ENCODE results near the gene STEAP3. TPM values are rescaled to one million over a fixed set of nuclear protein-coding genes. Genes with fewer than 3 reads are reported as not detected.
"Not testable (repeated sequence)": the region's sequence is repeated elsewhere in the genome, so short reads cannot be mapped to it uniquely, and the experiment has no call there.

STEAP3 gene
- total RNA-seq, 1 experiment from 2014 or later = 3.4 TPM

DNA sequence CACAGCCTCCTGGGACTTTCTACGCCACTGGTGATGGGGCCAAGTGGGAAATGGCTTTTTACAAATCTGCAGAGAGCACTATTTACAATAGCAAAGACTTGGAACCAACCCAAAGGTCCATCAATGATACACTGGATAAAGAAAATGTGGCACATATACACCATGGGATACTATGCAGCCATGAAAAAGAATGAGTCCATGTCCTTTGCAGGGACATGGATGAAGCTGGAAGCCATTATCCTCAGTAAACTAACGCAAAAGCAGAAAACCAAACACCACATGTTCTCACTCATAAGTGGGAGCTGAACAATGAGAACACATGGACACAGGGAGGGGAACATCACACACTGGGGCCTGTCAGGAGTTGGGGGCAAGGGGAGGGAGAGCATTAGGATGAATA is 54.8 kb downstream of the STEAP3 start:
- in situ Hi-C loops (cut with HindIII; ENCODE audit: low pct_unique_long_range_greater_than_20kb, low sequenced_read_pairs) = not testable (repeated sequence)

DNA sequence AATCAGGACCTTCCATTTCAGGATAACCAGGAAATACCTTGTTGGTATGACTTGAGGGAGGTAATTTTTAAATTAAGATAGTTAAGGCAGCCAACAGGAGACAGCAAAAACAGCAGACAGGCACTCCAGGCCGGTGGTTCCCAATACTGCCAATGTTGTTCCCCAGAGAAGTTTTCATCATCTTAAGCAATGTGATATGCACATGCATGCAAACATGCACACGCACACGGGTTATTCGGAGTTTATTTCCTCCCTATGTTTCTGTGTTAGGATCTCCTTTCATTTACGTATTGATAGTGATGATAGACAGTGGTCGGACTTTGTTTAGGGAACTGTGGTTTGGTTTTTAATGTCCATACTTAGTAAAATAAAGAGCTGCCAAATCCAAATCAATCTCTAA is 55.3 kb downstream of the STEAP3 start:
- DNase-seq (ENCODE audit: low read depth) = no peak
- in situ Hi-C loops (cut with HindIII; ENCODE audit: low pct_unique_long_range_greater_than_20kb, low sequenced_read_pairs) = no loop called here

More for the DNA sequence above, 54.8 kb downstream of the STEAP3 start:
- DNase-seq (ENCODE audit: low read depth) = not testable (repeated sequence)

DNA sequence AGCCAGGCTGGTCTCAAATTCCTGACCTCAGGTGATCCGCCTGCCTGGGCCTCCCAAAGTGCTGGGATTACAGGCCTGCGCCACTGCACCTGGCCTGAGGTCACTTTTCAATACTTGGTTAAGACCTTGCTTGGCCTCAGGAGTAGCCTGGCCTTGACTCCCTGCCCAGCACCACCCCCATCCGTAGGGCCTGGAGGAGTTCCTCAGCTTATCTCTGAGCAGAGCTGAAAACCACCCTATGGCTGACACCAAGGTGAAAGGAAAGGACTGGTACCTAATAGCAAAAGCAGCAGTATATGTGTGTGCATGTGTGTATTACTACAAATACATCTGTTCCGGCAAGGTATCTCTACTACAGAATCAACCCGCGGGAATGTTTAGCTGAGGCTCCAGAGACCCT is 56.0 kb downstream of the STEAP3 start:
- in situ Hi-C loops (cut with HindIII; ENCODE audit: low pct_unique_long_range_greater_than_20kb, low sequenced_read_pairs) = no loop called here

DNA sequence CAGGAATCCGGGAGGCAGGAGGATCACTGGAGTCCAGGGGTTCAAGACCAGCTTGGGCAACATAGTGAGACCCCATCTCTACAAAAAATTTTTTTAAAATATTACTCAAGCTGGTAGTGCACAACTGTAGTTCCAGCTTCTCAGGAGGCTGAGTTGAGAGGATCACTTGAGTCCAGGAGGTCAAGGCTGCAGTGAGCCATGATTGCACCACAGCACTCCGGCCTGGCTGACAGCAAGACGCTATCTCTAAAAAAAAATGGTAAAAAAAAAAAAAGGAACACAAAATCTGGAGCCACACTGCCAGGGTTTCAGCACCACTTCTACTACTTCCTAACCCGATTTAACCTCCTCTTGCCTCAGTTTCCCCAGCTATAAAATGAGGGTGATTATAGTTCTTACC is 57.0 kb downstream of the STEAP3 start:
- in situ Hi-C loops (cut with HindIII; ENCODE audit: low pct_unique_long_range_greater_than_20kb, low sequenced_read_pairs) = no loop called here
- no peak for DNase-seq (ENCODE audit: low read depth)

More for the DNA sequence above, 56.0 kb downstream of the STEAP3 start:
- DNase-seq (ENCODE audit: low read depth) = no peak

DNA sequence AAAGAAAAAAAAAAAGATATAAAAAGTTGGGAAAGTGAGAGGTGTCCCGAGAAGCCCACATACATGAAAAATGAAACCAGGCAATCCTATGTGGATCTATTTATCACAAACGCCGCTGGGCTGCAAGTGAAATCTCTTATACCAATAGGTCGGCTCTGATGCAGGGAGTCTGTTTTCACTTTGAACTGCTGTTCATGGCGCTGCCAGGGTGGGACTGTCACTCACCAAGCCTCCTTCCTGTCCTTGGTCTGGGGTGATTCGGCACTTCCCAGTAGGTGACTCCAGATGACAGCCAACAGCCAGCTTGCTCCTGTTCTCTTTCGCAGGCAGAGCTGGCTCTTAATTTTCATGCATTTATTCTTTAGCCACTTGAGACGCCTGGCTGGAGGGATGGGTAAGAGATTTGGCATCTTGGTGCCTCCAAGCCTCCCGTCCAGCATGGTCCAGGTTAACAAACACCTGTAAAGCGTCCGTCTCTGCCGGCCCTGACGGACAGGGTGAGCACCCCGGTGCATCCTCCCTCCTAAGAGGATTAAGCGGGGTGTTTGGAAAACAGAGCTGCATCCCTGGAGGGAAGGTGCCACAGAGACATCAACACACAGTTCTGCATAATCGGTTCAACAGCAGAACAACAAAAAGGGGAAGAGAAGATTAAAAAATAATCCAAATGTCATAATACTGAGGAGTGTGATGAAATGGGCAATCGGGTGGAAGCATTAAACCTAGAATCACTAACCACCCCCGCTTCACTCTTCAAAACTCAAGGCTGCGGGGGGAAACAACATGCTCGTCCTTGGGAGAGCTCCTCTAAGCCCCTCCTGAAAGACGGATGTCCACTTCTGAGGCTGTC is 58.7 kb downstream of the STEAP3 start:
- in situ Hi-C loops (cut with HindIII; ENCODE audit: low pct_unique_long_range_greater_than_20kb, low sequenced_read_pairs) = no loop called here
- DNase-seq (ENCODE audit: low read depth) = no peak

DNA sequence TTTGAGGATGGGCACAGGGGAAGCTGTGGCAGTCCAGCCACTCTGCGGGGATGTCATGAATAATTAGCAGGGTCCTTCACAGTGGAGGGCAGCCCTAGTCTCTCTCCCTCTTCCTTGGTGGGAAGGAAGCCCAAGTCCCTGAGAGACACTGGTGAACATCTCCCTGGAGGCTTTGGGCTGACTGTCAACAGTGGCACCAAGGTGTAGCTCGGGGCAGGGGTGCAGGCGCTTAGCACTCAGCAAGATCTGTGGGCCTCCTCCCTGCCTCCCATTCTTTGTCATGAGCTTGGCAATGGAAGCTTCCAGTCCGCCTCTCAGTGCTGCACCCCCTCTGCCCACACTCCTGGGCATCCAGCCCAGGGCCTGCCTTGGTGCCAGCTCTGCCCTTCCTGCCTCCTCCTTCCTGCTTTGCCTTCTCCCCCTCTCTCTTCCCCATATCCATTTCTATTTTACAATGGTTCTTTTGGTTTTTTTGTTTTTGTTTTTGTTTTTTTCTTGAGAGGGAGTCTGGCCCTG is 59.4 kb downstream of the STEAP3 start:
- DNase-seq (ENCODE audit: low read depth) = no peak
- in situ Hi-C loops (cut with HindIII; ENCODE audit: low pct_unique_long_range_greater_than_20kb, low sequenced_read_pairs) = no loop called here

DNA sequence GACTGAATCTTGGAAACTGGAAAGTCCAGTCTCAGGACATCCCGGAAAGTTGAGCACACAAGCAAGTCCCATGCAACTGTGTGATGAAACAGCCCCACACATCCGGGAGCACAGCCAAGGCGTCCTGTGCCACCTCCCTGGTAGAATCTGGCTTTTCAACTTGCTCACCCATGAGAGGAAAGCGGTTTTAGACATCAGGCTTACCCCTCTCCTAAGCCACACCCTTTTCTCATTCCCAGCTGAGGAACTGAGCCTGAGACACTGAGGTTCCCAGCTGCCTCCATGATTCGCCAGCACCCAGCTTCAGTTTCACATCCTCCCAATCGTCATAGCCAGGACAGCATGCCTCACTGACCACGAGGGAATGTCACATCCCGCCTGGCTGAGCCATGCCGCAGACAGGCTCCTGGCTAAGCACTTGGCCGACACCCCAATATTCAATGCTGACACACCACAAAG is 60.3 kb downstream of the STEAP3 start:
- peak; percentile 60 for DNase-seq (ENCODE audit: low read depth)
- in situ Hi-C loops (cut with HindIII; ENCODE audit: low pct_unique_long_range_greater_than_20kb, low sequenced_read_pairs) = no loop called here

DNA sequence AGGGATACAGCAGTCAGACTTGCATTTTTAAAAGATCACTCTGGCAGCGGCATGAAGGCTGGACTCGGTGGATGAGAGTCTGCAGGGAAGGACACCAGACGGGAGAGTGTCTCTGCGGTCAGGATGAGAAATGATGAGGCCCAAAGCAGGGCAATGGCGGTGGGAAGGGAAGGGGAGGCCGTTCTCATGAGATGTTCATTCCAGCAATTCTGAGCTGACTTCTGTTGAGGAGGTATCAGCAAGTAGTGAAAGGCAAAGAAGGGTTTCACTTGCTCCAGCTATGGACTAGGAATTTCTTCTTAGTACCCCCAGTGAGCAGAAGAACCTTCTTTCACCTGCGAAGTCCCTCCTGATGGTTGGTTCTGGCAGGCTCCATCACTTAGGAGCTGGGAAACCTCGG is 63.0 kb downstream of the STEAP3 start:
- DNase-seq (ENCODE audit: low read depth) = no peak
- in situ Hi-C loops (cut with HindIII; ENCODE audit: low pct_unique_long_range_greater_than_20kb, low sequenced_read_pairs) = no loop called here

DNA sequence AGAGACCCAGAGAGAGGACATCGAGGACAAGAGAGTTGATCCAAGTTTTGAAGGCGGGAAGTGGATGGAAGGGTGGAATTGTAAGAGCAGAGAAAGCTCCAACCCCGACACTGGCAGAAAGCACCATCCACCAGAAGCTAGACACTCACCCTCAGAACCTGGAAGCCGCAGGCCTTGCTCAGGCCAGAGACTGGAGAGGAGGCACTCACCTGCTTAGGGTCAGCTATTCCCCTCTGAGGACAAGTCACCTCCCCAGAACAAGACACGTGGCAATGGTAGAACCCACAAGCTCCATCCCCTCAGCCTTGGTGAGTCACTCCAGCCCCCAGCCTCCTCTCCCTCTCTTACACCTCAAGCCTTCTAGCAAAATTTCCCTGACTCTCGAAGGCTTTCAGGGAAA is 64.9 kb downstream of the STEAP3 start:
- DNase-seq (ENCODE audit: low read depth) = no peak
- in situ Hi-C loops (cut with HindIII; ENCODE audit: low pct_unique_long_range_greater_than_20kb, low sequenced_read_pairs) = no loop called here

DNA sequence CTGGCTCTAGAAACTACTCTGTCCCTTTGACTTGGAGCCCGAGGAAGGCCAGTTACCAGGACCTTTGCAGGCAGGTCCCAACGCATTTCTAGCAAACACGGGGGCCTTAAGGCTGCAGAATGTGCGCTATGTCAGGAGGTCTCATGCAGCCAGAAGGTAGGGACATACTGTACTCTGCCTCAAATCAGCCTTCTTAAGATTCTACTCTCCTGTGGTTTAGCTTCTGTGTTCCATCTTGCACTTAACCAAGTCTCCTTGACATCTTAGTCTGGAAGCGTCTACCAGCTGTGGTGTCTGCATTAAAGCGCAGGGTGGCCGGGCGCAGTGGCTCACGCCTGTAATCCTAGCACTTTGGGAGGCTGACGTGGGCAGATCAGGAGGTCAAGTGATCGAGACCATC is 65.5 kb downstream of the STEAP3 start:
- no peak for DNase-seq (ENCODE audit: low read depth)
- in situ Hi-C loops (cut with HindIII; ENCODE audit: low pct_unique_long_range_greater_than_20kb, low sequenced_read_pairs) = no loop called here

DNA sequence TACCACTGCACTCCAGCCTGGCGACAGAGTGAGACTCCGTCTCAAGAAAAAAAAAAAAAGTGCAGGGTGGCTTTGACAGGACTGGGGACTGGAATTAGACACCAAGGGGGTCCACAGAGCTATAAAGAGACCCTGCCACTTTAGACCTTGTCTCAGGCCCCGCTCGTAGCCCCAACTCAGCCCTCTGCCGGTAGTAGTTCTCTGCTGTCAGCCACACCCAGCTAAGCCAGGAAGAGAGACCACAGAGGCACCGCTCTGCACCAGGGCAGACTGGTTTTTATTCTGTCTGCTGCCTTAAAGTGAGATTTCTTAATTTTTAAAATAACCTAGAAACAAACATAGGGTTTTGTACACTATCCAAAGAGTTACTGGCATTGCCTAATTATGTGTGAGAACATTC is 66.0 kb downstream of the STEAP3 start:
- in situ Hi-C loops (cut with HindIII; ENCODE audit: low pct_unique_long_range_greater_than_20kb, low sequenced_read_pairs) = no loop called here
- DNase-seq (ENCODE audit: low read depth) = no peak

DNA sequence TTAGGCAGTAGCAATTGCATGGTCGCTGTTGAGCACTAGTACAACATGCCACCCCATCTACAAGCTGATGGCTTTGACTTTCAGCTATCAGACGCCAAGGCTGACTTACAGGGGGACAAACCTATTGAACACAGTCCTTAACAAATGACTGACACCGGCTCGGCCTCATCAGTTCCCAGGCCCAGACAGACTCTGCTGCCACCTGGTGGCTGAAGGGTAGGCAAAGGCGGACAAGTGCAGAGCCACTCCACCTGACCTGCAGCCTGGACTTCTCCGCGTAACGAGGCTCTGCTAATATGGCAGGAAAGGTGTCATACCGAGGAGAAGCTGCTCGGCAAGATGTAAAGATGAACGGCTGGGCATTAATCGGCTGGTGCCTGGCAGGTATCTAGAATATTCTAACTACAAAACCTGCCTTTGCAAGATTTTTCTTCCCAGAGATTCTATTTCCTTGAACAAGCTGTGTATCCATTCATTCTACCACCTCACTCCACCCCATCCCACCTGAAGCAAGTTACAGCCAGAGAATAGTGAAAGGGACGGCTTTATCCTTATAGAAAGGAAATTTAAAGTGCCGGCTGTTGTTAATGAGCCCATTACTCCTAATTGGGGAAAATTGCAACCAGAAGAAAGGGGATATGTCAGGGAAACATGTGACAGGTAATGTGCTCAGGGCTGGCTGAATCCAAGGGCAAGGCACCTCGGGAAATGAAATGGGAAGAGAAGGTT is 67.4 kb downstream of the STEAP3 start:
- DNase-seq (ENCODE audit: low read depth) = no peak
- in situ Hi-C loops (cut with HindIII; ENCODE audit: low pct_unique_long_range_greater_than_20kb, low sequenced_read_pairs) = no loop called here

DNA sequence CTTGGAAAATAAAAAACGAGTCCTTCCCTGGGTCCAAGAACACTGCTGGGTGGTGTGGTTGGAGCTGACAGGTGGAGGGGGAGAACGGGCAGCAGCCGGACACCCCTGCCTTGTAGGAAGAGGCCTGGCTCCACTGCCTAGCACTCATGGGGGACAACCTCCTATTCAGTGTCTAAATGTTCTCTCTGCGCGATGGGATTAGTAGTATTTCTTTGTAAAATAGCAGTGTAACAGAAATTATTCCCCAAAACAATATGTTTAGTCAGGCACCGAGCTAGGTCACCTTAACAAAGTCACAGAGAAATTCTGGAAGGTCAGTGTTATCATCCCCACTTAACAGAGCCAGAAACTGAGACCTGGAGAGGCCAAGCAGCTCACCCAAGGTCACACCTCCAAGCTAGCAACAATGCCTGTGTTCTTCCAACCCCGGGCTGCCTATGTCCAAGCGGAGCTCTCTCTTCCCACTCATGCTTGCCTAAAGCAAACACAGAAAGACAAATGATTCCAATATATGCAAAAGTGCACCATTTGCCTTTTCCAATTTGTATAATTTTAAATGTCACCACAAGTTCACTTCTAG is 68.0 kb downstream of the STEAP3 start:
- in situ Hi-C loops (cut with HindIII; ENCODE audit: low pct_unique_long_range_greater_than_20kb, low sequenced_read_pairs) = no loop called here
- DNase-seq (ENCODE audit: low read depth) = no peak

DNA sequence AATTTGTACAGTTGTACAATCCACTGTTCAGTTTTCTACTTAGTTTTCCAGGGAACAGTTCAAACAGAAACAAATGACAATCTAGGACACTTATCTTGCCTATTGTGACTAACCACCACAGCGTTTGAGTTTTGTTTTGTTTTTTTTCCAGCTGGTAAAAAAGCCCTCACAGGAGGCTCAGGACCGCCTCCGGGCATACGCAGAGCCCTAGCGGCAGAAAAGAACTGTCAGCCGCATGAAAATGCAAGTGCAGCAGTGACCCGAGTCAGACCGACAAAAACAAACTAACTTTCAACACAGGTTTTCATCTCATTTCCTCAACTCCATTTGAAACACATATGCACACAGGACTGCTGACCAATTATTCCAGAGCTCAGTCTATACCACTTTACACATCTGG is 68.6 kb downstream of the STEAP3 start:
- in situ Hi-C loops (cut with HindIII; ENCODE audit: low pct_unique_long_range_greater_than_20kb, low sequenced_read_pairs) = no loop called here
- no peak for DNase-seq (ENCODE audit: low read depth)

DNA sequence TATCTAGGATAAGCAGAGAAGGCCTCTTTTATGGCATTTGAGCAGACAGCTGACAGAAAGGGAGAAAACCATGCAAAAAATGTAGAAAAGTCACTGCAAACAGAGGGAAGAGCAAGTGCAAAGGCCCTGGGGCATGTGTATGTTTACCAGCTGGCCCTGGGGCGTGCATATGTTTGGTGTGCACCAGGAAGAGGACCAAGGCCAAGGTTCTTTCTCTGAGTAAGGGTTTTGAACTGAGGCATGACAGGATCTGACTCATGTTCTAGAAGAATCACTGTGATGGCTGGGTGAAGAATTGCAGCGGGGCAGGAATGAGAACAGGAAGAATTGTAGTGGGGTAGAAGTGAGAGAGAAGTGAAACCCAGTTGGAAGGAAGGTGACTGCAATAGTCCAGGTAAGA is 69.6 kb downstream of the STEAP3 start:
- DNase-seq (ENCODE audit: low read depth) = no peak

DNA sequence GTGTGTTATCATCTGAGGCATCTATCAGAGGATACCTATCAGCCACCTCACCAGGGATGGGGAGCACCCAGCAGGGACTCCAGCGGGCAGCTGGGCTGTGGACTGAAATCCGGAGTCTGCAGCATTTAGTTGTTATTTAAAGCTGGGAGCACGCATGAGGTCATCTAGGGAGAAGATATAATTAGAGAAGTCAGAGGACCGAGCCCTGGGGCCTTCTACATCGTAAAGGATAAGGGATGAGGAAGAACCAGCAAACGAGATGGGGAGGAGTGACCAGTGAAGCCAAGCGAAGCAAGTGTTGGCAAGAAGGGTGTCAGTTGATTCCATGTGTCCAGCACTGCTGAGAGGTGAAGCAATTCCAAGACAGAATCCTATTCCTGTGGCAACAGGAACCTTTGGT is 70.3 kb downstream of the STEAP3 start:
- DNase-seq (ENCODE audit: low read depth) = no peak
- in situ Hi-C loops (cut with HindIII; ENCODE audit: low pct_unique_long_range_greater_than_20kb, low sequenced_read_pairs) = no loop called here

More for the DNA sequence above, 69.6 kb downstream of the STEAP3 start:
- in situ Hi-C loops (cut with HindIII; ENCODE audit: low pct_unique_long_range_greater_than_20kb, low sequenced_read_pairs) = no loop called here

DNA sequence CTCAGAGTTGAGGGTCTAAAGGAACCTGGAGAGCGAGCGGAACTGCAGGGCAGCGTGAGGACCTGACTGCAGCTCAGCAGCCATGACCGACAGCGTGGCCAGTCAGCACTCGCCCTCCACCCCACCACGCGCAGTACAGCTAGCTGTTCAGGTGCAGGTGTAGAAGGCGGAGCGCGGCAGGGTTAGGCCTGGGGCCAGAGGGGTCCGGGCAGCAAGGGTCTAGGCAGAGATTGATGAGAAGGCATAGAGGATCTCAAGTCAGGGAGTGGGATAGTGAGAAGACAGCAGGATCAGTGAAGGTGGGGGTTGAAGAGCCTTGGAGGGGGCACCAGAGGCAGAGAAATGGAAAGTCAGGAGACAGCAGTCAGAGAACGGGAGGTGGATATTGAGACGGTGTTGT is 71.0 kb downstream of the STEAP3 start:
- DNase-seq (ENCODE audit: low read depth) = no peak
- in situ Hi-C loops (cut with HindIII; ENCODE audit: low pct_unique_long_range_greater_than_20kb, low sequenced_read_pairs) = no loop called here

DNA sequence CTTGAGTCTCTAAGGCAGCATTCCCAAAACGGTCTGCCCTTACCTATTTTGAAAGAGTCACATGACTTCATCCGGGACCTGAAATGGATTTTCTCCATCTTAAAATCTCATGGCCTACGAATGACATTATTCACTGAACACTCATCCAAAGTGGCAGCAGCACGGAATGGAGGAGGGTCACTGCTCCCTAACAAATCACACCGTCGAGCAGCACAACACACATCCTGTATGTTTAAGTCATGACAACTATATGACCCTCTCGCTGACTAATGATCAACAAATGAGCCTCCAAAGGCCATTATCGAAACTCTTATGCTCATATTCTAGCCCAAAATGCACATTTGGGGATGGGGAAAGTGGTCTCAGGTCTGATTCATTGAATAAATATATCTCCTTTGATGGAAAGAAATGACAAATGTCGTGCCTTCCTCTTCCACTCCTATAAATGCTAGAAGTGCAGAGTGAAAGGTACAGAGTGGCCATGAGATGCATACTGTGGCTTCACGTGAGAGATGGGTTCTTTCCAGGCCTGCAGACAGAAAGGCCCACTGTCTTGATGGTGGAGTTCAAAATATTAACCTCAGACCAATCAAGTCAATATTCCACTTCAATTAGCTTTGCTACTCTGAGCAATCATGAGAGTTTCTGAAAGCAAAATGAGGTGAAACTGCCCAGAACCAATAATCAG is 72.2 kb downstream of the STEAP3 start:
- in situ Hi-C loops (cut with HindIII; ENCODE audit: low pct_unique_long_range_greater_than_20kb, low sequenced_read_pairs) = no loop called here
- DNase-seq (ENCODE audit: low read depth) = no peak
